Measurements from ENCODE around the gene NCAM2. TPM values are rescaled to one million over a fixed set of nuclear protein-coding genes. Genes with fewer than 3 reads are reported as not detected.

The NCAM2 gene
- total RNA-seq, 4 donors from 2014 or later: 3.2 to 9.1 (median 4.6) TPM

DNA sequence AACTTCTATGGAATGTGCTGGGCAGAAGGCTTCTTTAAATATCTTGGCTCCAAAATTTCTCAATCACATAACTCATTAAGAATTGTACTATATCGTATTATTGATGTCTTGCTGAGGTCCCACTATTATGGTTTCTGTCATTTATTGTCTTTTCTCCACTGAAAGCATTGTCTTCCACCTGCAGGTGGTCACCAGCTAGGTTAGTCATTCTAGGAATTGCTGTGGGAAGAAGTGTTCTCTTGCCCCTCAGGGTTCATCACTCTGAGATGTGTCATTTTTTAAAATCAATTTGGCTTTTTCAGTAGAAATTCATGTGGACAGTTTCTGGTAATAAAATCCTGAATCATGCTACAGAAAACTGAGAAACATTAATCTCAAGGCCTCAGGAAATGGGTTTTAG is 66.1 kb downstream of the NCAM2 start:
- no peaks in the 10 kb centered on the region for H3K27me3 ChIP-seq
- WGBS, 2 donors (ENCODE audit: low coverage in 1 of 2): 50% methylated on average over 1 of the region's 1 CpG; no CpG with 5 or more reads in 1 of the 2 donors
- no peaks in the 10 kb centered on the region for H3K9me3 ChIP-seq
- TF ChIP-seq POLR2A (IDR thresholded peaks at IDR 0.05): no peak
- TF ChIP-seq, protein P1, sequence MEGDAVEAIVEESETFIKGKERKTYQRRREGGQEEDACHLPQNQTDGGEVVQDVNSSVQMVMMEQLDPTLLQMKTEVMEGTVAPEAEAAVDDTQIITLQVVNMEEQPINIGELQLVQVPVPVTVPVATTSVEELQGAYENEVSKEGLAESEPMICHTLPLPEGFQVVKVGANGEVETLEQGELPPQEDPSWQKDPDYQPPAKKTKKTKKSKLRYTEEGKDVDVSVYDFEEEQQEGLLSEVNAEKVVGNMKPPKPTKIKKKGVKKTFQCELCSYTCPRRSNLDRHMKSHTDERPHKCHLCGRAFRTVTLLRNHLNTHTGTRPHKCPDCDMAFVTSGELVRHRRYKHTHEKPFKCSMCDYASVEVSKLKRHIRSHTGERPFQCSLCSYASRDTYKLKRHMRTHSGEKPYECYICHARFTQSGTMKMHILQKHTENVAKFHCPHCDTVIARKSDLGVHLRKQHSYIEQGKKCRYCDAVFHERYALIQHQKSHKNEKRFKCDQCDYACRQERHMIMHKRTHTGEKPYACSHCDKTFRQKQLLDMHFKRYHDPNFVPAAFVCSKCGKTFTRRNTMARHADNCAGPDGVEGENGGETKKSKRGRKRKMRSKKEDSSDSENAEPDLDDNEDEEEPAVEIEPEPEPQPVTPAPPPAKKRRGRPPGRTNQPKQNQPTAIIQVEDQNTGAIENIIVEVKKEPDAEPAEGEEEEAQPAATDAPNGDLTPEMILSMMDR (IDR thresholded peaks at IDR 0.05): no peak
- no peak for TF ChIP-seq POLR2AphosphoS5 (IDR thresholded peaks at IDR 0.05)
- TF ChIP-seq EP300 (IDR thresholded peaks at IDR 0.05): no peak
- H3K36me3 ChIP-seq: no peaks in the 10 kb centered on the region
- ATAC-seq: no peak
- no peak overlapping the region for H3K27ac ChIP-seq
- no peak overlapping the region for H3K4me3 ChIP-seq
- no peaks in the 10 kb centered on the region for H3K4me1 ChIP-seq

DNA sequence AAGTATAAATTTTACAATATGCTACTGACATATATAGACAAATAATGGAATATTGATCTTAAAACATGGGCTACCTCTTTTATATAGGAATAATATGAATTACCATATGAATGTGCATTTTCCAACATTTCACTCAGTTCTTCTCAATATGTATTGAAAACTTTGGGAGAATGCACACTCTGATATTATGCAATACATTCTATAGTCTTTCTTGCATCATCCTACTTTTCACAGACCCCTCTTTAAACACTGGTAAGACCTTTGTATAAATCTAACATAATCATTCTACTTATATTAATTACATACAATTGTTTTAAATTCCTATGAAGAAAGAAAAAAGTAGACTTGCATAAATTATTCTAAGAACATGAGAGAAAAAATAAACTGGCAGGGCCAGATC is 69.2 kb downstream of the NCAM2 start:
- no peaks in the 10 kb centered on the region for H3K9me3 ChIP-seq
- H3K27ac ChIP-seq: no peak overlapping the region
- H3K4me3 ChIP-seq: no peak overlapping the region
- H3K27me3 ChIP-seq: no peaks in the 10 kb centered on the region
- no peaks in the 10 kb centered on the region for H3K36me3 ChIP-seq
- ATAC-seq: no peak
- H3K4me1 ChIP-seq: no peaks in the 10 kb centered on the region
- no peak for TF ChIP-seq EP300 (IDR thresholded peaks at IDR 0.05)
- TF ChIP-seq POLR2A (IDR thresholded peaks at IDR 0.05): no peak
- TF ChIP-seq, protein P1 (IDR thresholded peaks at IDR 0.05): no peak
- no peak for TF ChIP-seq POLR2AphosphoS5 (IDR thresholded peaks at IDR 0.05)

DNA sequence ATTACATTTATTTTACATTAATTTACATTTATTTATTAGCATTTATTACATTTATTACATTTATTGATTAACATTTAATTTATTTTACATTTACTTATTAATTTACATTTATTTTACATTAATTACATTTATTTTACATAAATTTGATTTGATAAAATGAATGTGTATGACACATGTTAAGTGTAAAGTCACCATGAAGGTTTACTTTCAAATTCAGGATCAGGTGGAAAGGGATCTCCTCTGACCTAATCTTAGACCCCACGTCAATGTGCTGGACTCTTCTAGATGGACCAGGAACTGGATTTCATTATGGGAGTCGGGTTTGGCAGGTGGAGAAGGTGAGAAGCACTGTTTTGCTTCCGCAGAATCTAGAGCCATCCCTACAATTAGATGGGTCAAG is 76.1 kb downstream of the NCAM2 start:
- ATAC-seq: no peak

DNA sequence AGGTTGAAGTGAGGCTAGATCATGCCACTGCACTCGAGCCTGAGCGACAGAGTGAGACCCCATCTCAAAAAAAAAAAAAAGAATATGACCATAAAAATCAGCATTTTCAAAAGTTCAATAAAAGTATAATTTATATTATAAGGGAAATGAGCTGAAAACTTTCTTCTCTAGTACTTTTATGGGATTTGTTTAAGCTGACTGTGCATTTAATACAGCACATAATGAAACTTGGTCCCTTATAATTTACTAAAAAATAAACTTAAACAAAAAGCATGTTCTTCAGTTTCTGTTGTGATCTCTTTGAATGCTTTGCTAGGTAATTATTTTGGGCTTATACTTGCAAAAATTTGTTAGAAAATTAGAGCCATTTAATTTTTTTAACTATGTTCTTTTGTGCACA is 77.8 kb downstream of the NCAM2 start:
- 86% methylated on average over 2 of the region's 2 CpGs; no CpG with 5 or more reads in 1 of the 2 donors for WGBS, 2 donors (ENCODE audit: low coverage in 1 of 2)
- no peaks in the 10 kb centered on the region for H3K4me1 ChIP-seq
- no peak overlapping the region for H3K4me3 ChIP-seq
- no peak for ATAC-seq
- H3K9me3 ChIP-seq: peaks cover 0 to 3% (median 0%) of the 10 kb centered on the region in 3 donors
- H3K27me3 ChIP-seq: no peaks in the 10 kb centered on the region
- TF ChIP-seq, protein P1 (IDR thresholded peaks at IDR 0.05): no peak
- TF ChIP-seq POLR2A (IDR thresholded peaks at IDR 0.05): no peak
- TF ChIP-seq EP300 (IDR thresholded peaks at IDR 0.05): no peak
- no peaks in the 10 kb centered on the region for H3K36me3 ChIP-seq
- no peak overlapping the region for H3K27ac ChIP-seq

More for the DNA sequence above, 76.1 kb downstream of the NCAM2 start:
- Histone ChIP-seq H3K9me3 (peaks cover 0 to 3% (median 0%) of the 10 kb centered on the region in 3 donors), H3K4me1 (no peaks in the 10 kb centered on the region), H3K36me3 (no peaks in the 10 kb centered on the region), H3K27ac (no peak overlapping the region), H3K4me3 (no peak overlapping the region), H3K27me3 (no peaks in the 10 kb centered on the region)
- 72 to 86% methylated on average over 3 of the region's 3 CpGs for WGBS, 2 donors (ENCODE audit: low coverage in 1 of 2)
- TF ChIP-seq, protein P1 (IDR thresholded peaks at IDR 0.05): no peak
- TF ChIP-seq POLR2A (IDR thresholded peaks at IDR 0.05): no peak
- TF ChIP-seq EP300 (IDR thresholded peaks at IDR 0.05): no peak
- TF ChIP-seq POLR2AphosphoS5 (IDR thresholded peaks at IDR 0.05): no peak

DNA sequence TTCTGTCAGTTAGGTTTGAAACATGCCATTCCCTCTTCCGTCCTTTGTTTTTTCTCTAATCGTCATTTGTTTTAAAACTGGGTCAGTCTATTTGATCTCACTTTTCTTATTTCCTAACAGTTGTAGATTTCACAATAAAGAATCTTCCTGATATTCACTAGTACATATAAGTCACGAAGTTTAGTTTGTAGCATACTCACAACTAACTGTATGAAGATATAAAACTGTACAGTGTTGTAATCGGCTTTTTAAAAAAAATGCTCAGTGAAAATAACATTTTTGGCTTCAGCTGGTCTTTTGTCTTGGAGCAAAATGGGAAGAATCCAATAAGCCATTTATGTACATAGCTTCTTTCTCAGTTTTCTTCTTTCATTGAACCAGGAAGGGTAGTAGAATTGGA is 78.3 kb downstream of the NCAM2 start:
- ATAC-seq: no peak
- TF ChIP-seq POLR2AphosphoS5 (IDR thresholded peaks at IDR 0.05) (no peak), POLR2A (IDR thresholded peaks at IDR 0.05) (no peak), EP300 (IDR thresholded peaks at IDR 0.05) (no peak)
- TF ChIP-seq, protein P1 (IDR thresholded peaks at IDR 0.05): no peak
- WGBS, 2 donors (ENCODE audit: low coverage in 1 of 2): 46 to 63% methylated on average over 4 of the region's 4 CpGs
- Histone ChIP-seq H3K9me3 (peaks cover 0 to 3% (median 0%) of the 10 kb centered on the region in 3 donors), H3K27ac (no peak overlapping the region), H3K4me1 (no peaks in the 10 kb centered on the region), H3K27me3 (no peaks in the 10 kb centered on the region), H3K4me3 (no peak overlapping the region), H3K36me3 (no peaks in the 10 kb centered on the region)
